ENCODE measurements around the gene OR10A7.
A peak's percentile ranks its signal among the peaks of the same experiment; 100 is the strongest.
"Not testable (repeated sequence)": the region's sequence is repeated elsewhere in the genome, so short reads cannot be mapped to it uniquely, and the experiment has no call there.

The OR10A7 gene

GRCh38 chr12:55220725-55221124 is at the start of gene OR10A7:
Gene OR10A7, plus strand, starts transcription at chr12:55221025. Its CDS starts 0 bp downstream, at chr12:55221025.
- DNase-seq (ENCODE audit: low read depth in 2 of 2): no peak

- no peak for DNase-seq (ENCODE audit: low read depth in 2 of 2)
Observed at GRCh38 chr12:55171445-55171844, 49.4 kb upstream of the OR10A7 start.

GRCh38 chr12:55171846-55172245 is 49.0 kb upstream of the OR10A7 start:
- DNase-seq (ENCODE audit: low read depth in 2 of 2): not testable (repeated sequence)

GRCh38 chr12:55172686-55173085 is 48.1 kb upstream of the OR10A7 start:
- no peak for DNase-seq (ENCODE audit: low read depth in 2 of 2)

- DNase-seq (ENCODE audit: low read depth in 2 of 2): no peak
Observed at GRCh38 chr12:55173456-55173855, 47.4 kb upstream of the OR10A7 start.

GRCh38 chr12:55188573-55188972 is 32.3 kb upstream of the OR10A7 start:
- DNase-seq (ENCODE audit: low read depth in 2 of 2): no peak

- DNase-seq (ENCODE audit: low read depth in 2 of 2): peak; percentile 5 to 6
Observed at GRCh38 chr12:55188974-55189556, 31.8 kb upstream of the OR10A7 start.

GRCh38 chr12:55194382-55194781 is 26.4 kb upstream of the OR10A7 start:
- DNase-seq (ENCODE audit: low read depth in 2 of 2): no peak

GRCh38 chr12:55226523-55226922 is 5.7 kb downstream of the OR10A7 start:
- DNase-seq (ENCODE audit: low read depth in 2 of 2): no peak

GRCh38 chr12:55227643-55228042 is 6.8 kb downstream of the OR10A7 start:
- no peak for DNase-seq (ENCODE audit: low read depth in 2 of 2)

GRCh38 chr12:55244309-55244708 is 23.5 kb downstream of the OR10A7 start, which contains the start of gene OR6C74:
Gene OR6C74, plus strand, starts transcription at chr12:55244609. Its CDS starts 2,679 bp downstream, at chr12:55247288.
- no peak for DNase-seq (ENCODE audit: low read depth in 2 of 2)

- DNase-seq (ENCODE audit: low read depth in 2 of 2): no peak
Observed at GRCh38 chr12:55246159-55246558, 25.3 kb downstream of the OR10A7 start.

- DNase-seq (ENCODE audit: low read depth in 2 of 2): no peak
Observed at GRCh38 chr12:55250944-55251343, 30.1 kb downstream of the OR10A7 start.

GRCh38 chr12:55253281-55253680 is 32.5 kb downstream of the OR10A7 start:
- no peak for DNase-seq (ENCODE audit: low read depth in 2 of 2)

GRCh38 chr12:55256831-55257230 is 36.0 kb downstream of the OR10A7 start:
- DNase-seq (ENCODE audit: low read depth in 2 of 2): no peak

GRCh38 chr12:55258303-55258702 is 37.5 kb downstream of the OR10A7 start:
- no peak for DNase-seq (ENCODE audit: low read depth in 2 of 2)
